Keratinocyte (primary cell): ENCODE results near the gene FAF1. TPM values are rescaled to one million over a fixed set of nuclear protein-coding genes. Genes with fewer than 3 reads are reported as not detected.

ENCODE experiments used
- DNase-seq: peaks from one replicate; pipeline ENCODE4 v3.0.0-alpha.2; 2011; ENCODE audit warnings: low read depth, missing footprints, low spot score
- FAIRE-seq: peaks from 2 replicates; lab custom pipeline; 2011; peaks lifted over from hg19 to GRCh38; lab: Jason Lieb, UNC
- H2AFZ ChIP-seq: 2 replicates; pipeline ENCODE4 v1.6.0; 2012; ENCODE audit warnings: low read length, control low read depth, inconsistent platforms; ENCODE audit not compliant: control insufficient read depth
- H3K27ac ChIP-seq: 2 replicates; pipeline ENCODE4 v1.5.1; 2011; ENCODE audit warnings: low read length; ENCODE audit not compliant: control insufficient read depth, insufficient read depth
- H3K27me3 ChIP-seq: 3 replicates; pipeline ENCODE4 v1.6.0; 2011; ENCODE audit warnings: low read length; ENCODE audit not compliant: control insufficient read depth, insufficient read depth; ENCODE audit errors: extremely low read depth
- H3K36me3 ChIP-seq, 2 experiments: 2 replicates in 1 of 2; 3 replicates in 1 of 2; pipeline ENCODE4 v1.5.1; 2011; ENCODE audit warnings: low read length in 2 of 2, mild to moderate bottlenecking in 1 of 2; ENCODE audit not compliant: control insufficient read depth in 2 of 2, insufficient read depth in 2 of 2; ENCODE audit errors: extremely low read depth in 1 of 2
- H3K4me1 ChIP-seq: 3 replicates; pipeline ENCODE4 v1.5.1; 2011; ENCODE audit warnings: low read length; ENCODE audit not compliant: control insufficient read depth, insufficient read depth; ENCODE audit errors: extremely low read depth
- H3K4me2 ChIP-seq: 3 replicates; pipeline ENCODE4 v1.6.0; 2011; ENCODE audit warnings: low read depth, low read length; ENCODE audit not compliant: control insufficient read depth, insufficient read depth; ENCODE audit errors: extremely low read depth
- H3K4me3 ChIP-seq, 3 experiments: fragments of 200-600 bp in 1 of 3; sonication (generic) in 1 of 3; 2 replicates in 2 of 3; 3 replicates in 1 of 3; pipeline ENCODE4 v1.5.1; 2011 to 2016; ENCODE audit warnings: low read length in 3 of 3, mild to moderate bottlenecking in 3 of 3, control low read depth in 2 of 3, inconsistent platforms in 1 of 3, low read depth in 1 of 3, mixed read lengths in 1 of 3, mixed run types in 1 of 3, moderate library complexity in 1 of 3; ENCODE audit not compliant: control insufficient read depth in 2 of 3, insufficient read depth in 2 of 3; ENCODE audit errors: extremely low read depth in 1 of 3
- H3K79me2 ChIP-seq: 2 replicates; pipeline ENCODE4 v1.6.0; 2012; ENCODE audit warnings: low read length; ENCODE audit not compliant: control insufficient read depth, insufficient read depth
- H3K9ac ChIP-seq: 3 replicates; pipeline ENCODE4 v1.6.0; 2011; ENCODE audit warnings: low read length; ENCODE audit not compliant: control insufficient read depth, insufficient read depth; ENCODE audit errors: extremely low read depth
- H3K9me1 ChIP-seq: 3 replicates; pipeline ENCODE4 v1.6.0; 2011; ENCODE audit warnings: low read length; ENCODE audit not compliant: control insufficient read depth, insufficient read depth; ENCODE audit errors: extremely low read depth
- H3K9me3 ChIP-seq: 2 replicates; pipeline ENCODE4 v1.5.1; 2012; ENCODE audit warnings: low read depth, low read length; ENCODE audit not compliant: control insufficient read depth
- H4K20me1 ChIP-seq: 3 replicates; pipeline ENCODE4 v1.6.0; 2011; ENCODE audit warnings: low read length; ENCODE audit not compliant: control insufficient read depth, insufficient read depth; ENCODE audit errors: extremely low read depth
- CTCF ChIP-seq, 3 experiments: IDR thresholded peaks in 1 of 3; conservative IDR thresholded peaks in 1 of 3; optimal IDR thresholded peaks in 1 of 3; 2 replicates in 2 of 3; 3 replicates in 1 of 3; pipeline versions ENCODE3 to v1.5.1; 2011; ENCODE audit warnings: low read length in 3 of 3, mild to moderate bottlenecking in 3 of 3, moderate library complexity in 2 of 3, control low read depth in 1 of 3, inconsistent platforms in 1 of 3; ENCODE audit not compliant: insufficient read depth in 2 of 3; ENCODE audit errors: extremely low read depth in 1 of 3
- EZH2 ChIP-seq: IDR thresholded peaks from one replicate; pipeline ENCODE4 v1.6.1; 2012; ENCODE audit warnings: inconsistent platforms, mild to moderate bottlenecking, low read length, moderate library complexity
- dilution Hi-C: fragments of 300-500 bp; cut with MboI; formaldehyde crosslinking; loops from one replicate; pipeline ENCODE4 v1.7.0; 2020; ENCODE audit warnings: low sequenced_read_pairs; ENCODE audit not compliant: extremely low pct_ligation_motif_present
- polyA plus RNA-seq, 5 experiments: library from polyadenylated mRNA; depleted of rRNA in 3 of 5; stranded (reverse) in 3 of 5; stranded (forward) in 1 of 5; unstranded in 1 of 5; fragments of >200 nt; gene quantifications; 1 replicate in 1 of 5; 2 replicates in 3 of 5; 3 replicates in 1 of 5; pipeline versions ENCODE4 v1.2.1 to v1.2.3, GENCODE V29; 2011 to 2012; ENCODE audit warnings: missing spikeins in 2 of 5, low read depth in 1 of 5, low replicate concordance in 1 of 5

FAF1 gene
- polyA plus RNA-seq, 1 donor (not counting 4 experiments of a cell fraction or from before 2014, with no cell fraction given), result 33.1 TPM

GRCh38 chr1:50964863-50965262, 4.8 kb upstream of the FAF1 start:
- no peak overlapping the region for H3K4me3 ChIP-seq
- DNase-seq (no peak), FAIRE-seq (no peak)
- no peaks in the 10 kb centered on the region for H3K79me2 ChIP-seq
- peaks cover 9% of the 10 kb centered on the region for H3K4me1 ChIP-seq
- no peaks in the 10 kb centered on the region for H3K9me1 ChIP-seq
- TF ChIP-seq CTCF (optimal IDR thresholded peaks at IDR 0.05 in 1 of 3, IDR thresholded peaks at IDR 0.05 in 1 of 3, conservative IDR thresholded peaks at IDR 0.05 in 1 of 3; ENCODE audit: extremely low read depth in 1 of 3, insufficient read depth in 2 of 3, low read length in 3 of 3), result no peak
- TF ChIP-seq EZH2, result no peak
- no peaks in the 10 kb centered on the region for H4K20me1 ChIP-seq
- dilution Hi-C loops, result no loop called here
- H3K9ac ChIP-seq, result no peak overlapping the region
- H3K27ac ChIP-seq, result no peak overlapping the region
- H3K27me3 ChIP-seq, result no peaks in the 10 kb centered on the region
- no peak overlapping the region for H3K4me2 ChIP-seq
- no peaks in the 10 kb centered on the region for H3K36me3 ChIP-seq
- H2AFZ ChIP-seq, result no peak overlapping the region
- no peaks in the 10 kb centered on the region for H3K9me3 ChIP-seq

- peak overlapping the region; percentile 60 for H3K27ac ChIP-seq
- peaks cover 7% of the 10 kb centered on the region for H3K4me1 ChIP-seq
- DNase-seq (no peak), FAIRE-seq (no peak)
- no peak for TF ChIP-seq EZH2
- TF ChIP-seq CTCF (optimal IDR thresholded peaks at IDR 0.05 in 1 of 3, IDR thresholded peaks at IDR 0.05 in 1 of 3, conservative IDR thresholded peaks at IDR 0.05 in 1 of 3; ENCODE audit: extremely low read depth in 1 of 3, insufficient read depth in 2 of 3, low read length in 3 of 3), result no peak
- peak overlapping the region; percentile 80 for H3K4me2 ChIP-seq
- no peaks in the 10 kb centered on the region for H4K20me1 ChIP-seq
- H3K4me3 ChIP-seq, result peak overlapping the region; percentile 60 to 89 (median 74)
- H3K9ac ChIP-seq, result peak overlapping the region; percentile 79
- H3K9me1 ChIP-seq, result no peaks in the 10 kb centered on the region
- dilution Hi-C loops, result no loop called here
- no peaks in the 10 kb centered on the region for H3K36me3 ChIP-seq
- no peaks in the 10 kb centered on the region for H3K27me3 ChIP-seq
- peak overlapping the region; percentile 83 for H2AFZ ChIP-seq
- H3K9me3 ChIP-seq, result no peaks in the 10 kb centered on the region
- H3K79me2 ChIP-seq, result peaks cover 46% of the 10 kb centered on the region
Observed at GRCh38 chr1:50959303-50959912, 659 bp downstream of the FAF1 start.
